Measurements from ENCODE around the gene KASH5.

- TF ChIP-seq CTCF (conservative IDR thresholded peaks at IDR 0.05; ENCODE audit: low read depth, low read length) (no peak), BHLHE40 (IDR thresholded peaks at IDR 0.05; ENCODE audit: low read depth, low read length) (no peak), POLR2A (IDR thresholded peaks at IDR 0.05; ENCODE audit: low read depth, low read length) (no peak), CHD1 (IDR thresholded peaks at IDR 0.05; ENCODE audit: low read depth, low read length) (no peak), SMC3 (IDR thresholded peaks at IDR 0.05; ENCODE audit: low read depth, low read length) (no peak), MAFK (IDR thresholded peaks at IDR 0.05; ENCODE audit: low read depth, low read length) (no peak), USF2 (IDR thresholded peaks at IDR 0.05; ENCODE audit: low read depth, low read length) (no peak), CEBPB (IDR thresholded peaks at IDR 0.05; ENCODE audit: low read depth, low read length) (no peak), MXI1 (IDR thresholded peaks at IDR 0.05; ENCODE audit: borderline replicate concordance, low read depth, low read length) (no peak), ELK1 (IDR thresholded peaks at IDR 0.05; ENCODE audit: borderline replicate concordance, low read depth, low read length) (no peak), RCOR1 (IDR thresholded peaks at IDR 0.05; ENCODE audit: insufficient replicate concordance, low read length) (no peak), MAZ (IDR thresholded peaks at IDR 0.05; ENCODE audit: borderline replicate concordance, low read depth, low read length) (no peak; the same call in 1 of the 2 replicates), FOS (IDR thresholded peaks at IDR 0.05; ENCODE audit: low read depth, low read length) (no peak), RFX5 (IDR thresholded peaks at IDR 0.05; ENCODE audit: low read depth, low read length) (no peak)
These were observed 54.8 kb downstream of the KASH5 start for GRCh38 chr19:49442771-49443365.

Data from IMR-90 (cell line).